GM23338 (cell line): ENCODE data around the gene AGAP1.

Experiments used
- CREB1 ChIP-seq: fragments of 250-450 bp; sonication (Bioruptor Pico); IDR thresholded peaks from 2 replicates; pipeline ENCODE4 v1.5.0; 2020; ENCODE audit warnings: low read depth, mild to moderate bottlenecking, moderate library complexity
- EZH2 ChIP-seq: fragments of 200-600 bp; sonication (generic); IDR thresholded peaks from one replicate; pipeline ENCODE4 v1.8.0; 2017; ENCODE audit warnings: antibody characterized with exemption, mild to moderate bottlenecking, low read depth; ENCODE audit not compliant: unreplicated experiment
- EZH2phosphoT487 ChIP-seq: fragments of 200-600 bp; sonication (generic); IDR thresholded peaks from one replicate; pipeline ENCODE4 v1.8.1; 2018; ENCODE audit warnings: antibody characterized with exemption; ENCODE audit not compliant: unreplicated experiment
- JUNB ChIP-seq: IDR thresholded peaks from one replicate; pipeline ENCODE4 v1.6.1; 2016; ENCODE audit warnings: antibody characterized with exemption; ENCODE audit not compliant: unreplicated experiment
- POLR2AphosphoS5 ChIP-seq: IDR thresholded peaks from 2 replicates; pipeline ENCODE4 v1.6.1; 2016; ENCODE audit warnings: antibody characterized with exemption, low read depth
- STAT1 ChIP-seq: IDR thresholded peaks from one replicate; pipeline ENCODE4 v1.6.1; 2016; ENCODE audit warnings: antibody characterized with exemption; ENCODE audit not compliant: unreplicated experiment
- ZNF114 ChIP-seq: fragments of 250-450 bp; sonication (Bioruptor Pico); IDR thresholded peaks from 2 replicates; pipeline ENCODE4 v1.5.0; 2020; ENCODE audit warnings: mild to moderate bottlenecking, moderate library complexity
- TF ChIP-seq, protein P1 (sequence below), 2 experiments: fragments of 200-600 bp in 1 of 2; sonication (generic) in 1 of 2; conservative IDR thresholded peaks; 2 replicates each; pipeline versions ENCODE4 v1.5.1 to v1.6.1; 2016 to 2017; ENCODE audit warnings: antibody characterized with exemption in 2 of 2, low read depth in 2 of 2, mild to moderate bottlenecking in 2 of 2, moderate library complexity in 1 of 2
- TF ChIP-seq, protein P2 (sequence below): IDR thresholded peaks from one replicate; pipeline ENCODE4 v1.6.1; 2018; ENCODE audit warnings: antibody characterized with exemption; ENCODE audit not compliant: unreplicated experiment
- TF ChIP-seq, protein P3 (sequence below): IDR thresholded peaks from 2 replicates; pipeline ENCODE4 v1.6.1; 2016; ENCODE audit warnings: antibody characterized with exemption

DNA sequence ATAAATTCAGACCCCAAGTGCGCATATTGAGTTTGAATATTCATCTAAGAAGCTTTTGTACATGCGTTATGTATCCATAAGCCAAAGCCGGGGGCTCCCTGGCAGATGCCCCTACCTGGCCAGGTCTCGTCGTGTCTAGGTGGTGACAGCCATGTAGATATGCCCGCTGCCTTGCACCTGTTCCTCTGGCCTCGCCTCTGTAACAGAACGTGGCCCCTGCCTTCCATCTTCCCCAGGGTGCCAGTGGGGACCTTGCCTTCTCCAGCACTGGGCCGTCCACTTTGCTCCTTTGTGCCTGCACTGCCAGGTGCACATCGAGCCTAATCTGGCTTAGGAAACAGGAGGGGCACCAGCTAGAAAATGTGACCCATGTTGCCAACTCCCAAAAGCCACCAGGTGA lies 198.2 kb downstream of the AGAP1 start:
- TF ChIP-seq, protein P1, sequence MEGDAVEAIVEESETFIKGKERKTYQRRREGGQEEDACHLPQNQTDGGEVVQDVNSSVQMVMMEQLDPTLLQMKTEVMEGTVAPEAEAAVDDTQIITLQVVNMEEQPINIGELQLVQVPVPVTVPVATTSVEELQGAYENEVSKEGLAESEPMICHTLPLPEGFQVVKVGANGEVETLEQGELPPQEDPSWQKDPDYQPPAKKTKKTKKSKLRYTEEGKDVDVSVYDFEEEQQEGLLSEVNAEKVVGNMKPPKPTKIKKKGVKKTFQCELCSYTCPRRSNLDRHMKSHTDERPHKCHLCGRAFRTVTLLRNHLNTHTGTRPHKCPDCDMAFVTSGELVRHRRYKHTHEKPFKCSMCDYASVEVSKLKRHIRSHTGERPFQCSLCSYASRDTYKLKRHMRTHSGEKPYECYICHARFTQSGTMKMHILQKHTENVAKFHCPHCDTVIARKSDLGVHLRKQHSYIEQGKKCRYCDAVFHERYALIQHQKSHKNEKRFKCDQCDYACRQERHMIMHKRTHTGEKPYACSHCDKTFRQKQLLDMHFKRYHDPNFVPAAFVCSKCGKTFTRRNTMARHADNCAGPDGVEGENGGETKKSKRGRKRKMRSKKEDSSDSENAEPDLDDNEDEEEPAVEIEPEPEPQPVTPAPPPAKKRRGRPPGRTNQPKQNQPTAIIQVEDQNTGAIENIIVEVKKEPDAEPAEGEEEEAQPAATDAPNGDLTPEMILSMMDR (conservative IDR thresholded peaks at IDR 0.05; ENCODE audit: low read depth in 2 of 2), result no peak
- TF ChIP-seq, protein P2, sequence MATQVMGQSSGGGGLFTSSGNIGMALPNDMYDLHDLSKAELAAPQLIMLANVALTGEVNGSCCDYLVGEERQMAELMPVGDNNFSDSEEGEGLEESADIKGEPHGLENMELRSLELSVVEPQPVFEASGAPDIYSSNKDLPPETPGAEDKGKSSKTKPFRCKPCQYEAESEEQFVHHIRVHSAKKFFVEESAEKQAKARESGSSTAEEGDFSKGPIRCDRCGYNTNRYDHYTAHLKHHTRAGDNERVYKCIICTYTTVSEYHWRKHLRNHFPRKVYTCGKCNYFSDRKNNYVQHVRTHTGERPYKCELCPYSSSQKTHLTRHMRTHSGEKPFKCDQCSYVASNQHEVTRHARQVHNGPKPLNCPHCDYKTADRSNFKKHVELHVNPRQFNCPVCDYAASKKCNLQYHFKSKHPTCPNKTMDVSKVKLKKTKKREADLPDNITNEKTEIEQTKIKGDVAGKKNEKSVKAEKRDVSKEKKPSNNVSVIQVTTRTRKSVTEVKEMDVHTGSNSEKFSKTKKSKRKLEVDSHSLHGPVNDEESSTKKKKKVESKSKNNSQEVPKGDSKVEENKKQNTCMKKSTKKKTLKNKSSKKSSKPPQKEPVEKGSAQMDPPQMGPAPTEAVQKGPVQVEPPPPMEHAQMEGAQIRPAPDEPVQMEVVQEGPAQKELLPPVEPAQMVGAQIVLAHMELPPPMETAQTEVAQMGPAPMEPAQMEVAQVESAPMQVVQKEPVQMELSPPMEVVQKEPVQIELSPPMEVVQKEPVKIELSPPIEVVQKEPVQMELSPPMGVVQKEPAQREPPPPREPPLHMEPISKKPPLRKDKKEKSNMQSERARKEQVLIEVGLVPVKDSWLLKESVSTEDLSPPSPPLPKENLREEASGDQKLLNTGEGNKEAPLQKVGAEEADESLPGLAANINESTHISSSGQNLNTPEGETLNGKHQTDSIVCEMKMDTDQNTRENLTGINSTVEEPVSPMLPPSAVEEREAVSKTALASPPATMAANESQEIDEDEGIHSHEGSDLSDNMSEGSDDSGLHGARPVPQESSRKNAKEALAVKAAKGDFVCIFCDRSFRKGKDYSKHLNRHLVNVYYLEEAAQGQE, result no peak
- TF ChIP-seq JUNB (no peak), POLR2AphosphoS5 (no peak), EZH2 (no peak), EZH2phosphoT487 (no peak), CREB1 (CRISPR knock-in tag) (no peak), ZNF114 (CRISPR knock-in tag) (no peak), STAT1 (no peak)
- TF ChIP-seq, protein P3, sequence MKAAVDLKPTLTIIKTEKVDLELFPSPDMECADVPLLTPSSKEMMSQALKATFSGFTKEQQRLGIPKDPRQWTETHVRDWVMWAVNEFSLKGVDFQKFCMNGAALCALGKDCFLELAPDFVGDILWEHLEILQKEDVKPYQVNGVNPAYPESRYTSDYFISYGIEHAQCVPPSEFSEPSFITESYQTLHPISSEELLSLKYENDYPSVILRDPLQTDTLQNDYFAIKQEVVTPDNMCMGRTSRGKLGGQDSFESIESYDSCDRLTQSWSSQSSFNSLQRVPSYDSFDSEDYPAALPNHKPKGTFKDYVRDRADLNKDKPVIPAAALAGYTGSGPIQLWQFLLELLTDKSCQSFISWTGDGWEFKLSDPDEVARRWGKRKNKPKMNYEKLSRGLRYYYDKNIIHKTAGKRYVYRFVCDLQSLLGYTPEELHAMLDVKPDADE, result no peak
